ENCODE results near the gene UBAP1. TPM values are rescaled to one million over a fixed set of nuclear protein-coding genes. Genes with fewer than 3 reads are reported as not detected.
"Not testable (repeated sequence)": the region's sequence is repeated elsewhere in the genome, so short reads cannot be mapped to it uniquely, and the experiment has no call there.

UBAP1 gene
- polyA plus RNA-seq, 4 donors = 52.2 to 62.4 (median 56.1) TPM

DNA sequence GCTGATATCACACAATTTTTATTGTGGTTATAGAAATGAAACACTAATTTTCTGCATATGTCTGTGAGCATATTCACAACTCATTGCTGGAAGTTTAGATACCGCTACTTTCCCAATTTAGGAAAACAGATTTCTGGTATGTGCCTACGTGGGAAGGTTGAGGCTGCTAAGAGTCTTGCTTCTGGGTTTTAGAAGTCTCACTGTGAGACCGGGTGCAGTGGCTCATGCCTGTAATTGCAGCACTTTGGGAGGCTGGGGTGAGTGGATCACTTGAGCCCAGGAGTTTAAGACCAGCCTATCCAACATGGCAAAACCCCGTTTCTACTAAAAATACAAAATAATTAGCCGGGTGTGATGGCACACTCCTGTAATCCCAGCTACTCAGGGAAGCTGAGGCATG, 39.6 kb downstream of the UBAP1 start:
- no peak for DNase-seq (ENCODE audit: low read depth in 4 of 4, low spot score in 2 of 4)

DNA sequence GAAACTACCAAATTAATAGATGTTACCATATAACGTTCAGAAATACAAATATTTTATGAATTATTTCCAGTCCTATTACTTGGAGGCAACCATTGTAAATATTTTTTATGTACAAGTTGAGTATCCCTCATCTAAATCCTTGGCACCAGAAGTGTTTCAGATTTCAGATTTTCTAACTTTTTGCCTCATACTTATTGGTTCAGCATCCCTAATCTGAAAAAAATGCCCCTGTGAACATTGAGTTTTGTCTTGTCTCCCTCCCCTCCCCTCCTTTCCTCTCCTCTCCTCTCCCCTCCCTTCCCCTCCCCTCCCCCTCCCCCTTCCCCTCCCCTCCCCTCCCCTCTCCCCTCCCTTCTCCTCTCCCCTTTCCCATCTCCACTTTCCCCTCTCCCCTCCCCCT, 40.6 kb downstream of the UBAP1 start:
- DNase-seq (ENCODE audit: low read depth in 4 of 4, low spot score in 2 of 4) = no peak

DNA sequence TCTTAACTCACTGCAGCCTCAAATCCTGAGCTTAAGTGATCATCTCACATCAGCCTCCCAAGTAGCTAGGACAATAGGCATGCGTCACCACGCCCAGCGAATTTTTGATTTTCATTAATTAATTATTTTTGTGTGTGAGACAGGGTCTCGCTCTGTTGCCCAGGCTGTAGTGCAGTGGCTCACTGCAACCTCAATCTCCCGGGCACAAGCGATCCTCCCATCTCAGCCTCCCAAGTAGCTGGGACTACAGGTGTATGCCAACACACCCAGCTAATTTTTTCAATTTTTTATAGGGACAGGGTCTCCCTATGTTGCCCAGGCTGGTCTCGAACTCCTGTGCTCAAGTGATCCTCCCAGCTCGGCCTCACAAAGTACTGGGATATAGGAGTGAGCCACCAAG, 41.4 kb downstream of the UBAP1 start:
- DNase-seq (ENCODE audit: low read depth in 4 of 4, low spot score in 2 of 4) = no peak

GRCh38 chr9:34224349-34224748, 45.5 kb downstream of the UBAP1 start:
- DNase-seq (ENCODE audit: low read depth in 4 of 4, low spot score in 2 of 4) = no peak

DNA sequence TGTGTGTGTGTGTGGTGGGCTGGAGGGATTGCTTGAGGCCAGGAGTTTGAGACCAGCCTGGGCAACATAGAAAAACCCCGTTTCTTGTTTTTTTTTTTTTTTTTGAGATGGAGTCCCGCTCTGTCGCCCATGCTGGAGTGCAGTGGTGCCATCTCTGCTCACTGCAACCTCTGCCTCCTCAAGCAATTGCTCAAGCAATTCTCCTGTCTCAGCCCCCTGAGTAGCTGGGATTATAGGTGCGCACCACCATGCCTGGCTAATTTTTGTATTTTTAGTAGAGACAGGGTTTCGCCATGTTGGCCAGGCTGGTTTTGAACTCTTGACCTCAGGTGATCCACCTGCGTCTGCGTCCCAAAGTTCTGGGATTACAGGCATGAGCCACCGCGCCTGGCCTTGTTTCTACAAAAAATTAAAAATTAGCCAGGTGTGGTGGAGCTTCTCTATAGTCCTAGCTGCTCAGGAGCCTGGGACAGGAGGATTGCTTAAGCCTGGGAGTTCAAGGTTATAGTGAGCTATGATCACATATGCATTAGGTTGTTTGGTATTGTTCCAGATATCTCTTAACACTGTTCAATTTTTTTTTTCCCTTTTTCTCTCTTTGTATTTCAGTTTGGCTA, 47.4 kb downstream of the UBAP1 start:
- not testable (repeated sequence) for DNase-seq (ENCODE audit: low read depth in 4 of 4, low spot score in 2 of 4)

DNA sequence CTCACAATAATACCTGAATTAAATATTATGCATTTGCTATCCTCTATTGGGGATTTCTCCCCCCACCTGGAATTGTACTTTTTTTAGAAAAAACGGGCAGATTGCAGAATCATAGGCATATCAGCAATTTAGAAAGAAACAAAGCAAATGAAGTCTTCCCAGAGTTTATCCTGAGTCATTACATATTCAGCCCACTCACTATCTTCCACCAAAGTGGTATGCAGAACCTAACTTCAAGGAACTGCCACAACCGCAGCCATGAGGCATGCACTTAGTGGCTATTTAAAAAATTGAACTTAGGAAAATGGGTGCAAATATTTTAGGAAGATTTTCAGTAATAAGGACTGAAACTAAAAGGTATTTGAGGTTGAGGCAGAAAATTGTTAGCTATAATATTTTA, 48.6 kb downstream of the UBAP1 start:
- no peak for DNase-seq (ENCODE audit: low read depth in 4 of 4, low spot score in 2 of 4)

GRCh38 chr9:34230556-34230955, 51.7 kb downstream of the UBAP1 start:
- no peak for DNase-seq (ENCODE audit: low read depth in 4 of 4, low spot score in 2 of 4)

GRCh38 chr9:34232201-34232600, 53.4 kb downstream of the UBAP1 start:
- no peak for DNase-seq (ENCODE audit: low read depth in 4 of 4, low spot score in 2 of 4)

- no peak for DNase-seq (ENCODE audit: low read depth in 4 of 4, low spot score in 2 of 4)
Measured at GRCh38 chr9:34233672-34234071, 54.8 kb downstream of the UBAP1 start.

GRCh38 chr9:34237836-34238235, 59.0 kb downstream of the UBAP1 start:
- no peak for DNase-seq (ENCODE audit: low read depth in 4 of 4, low spot score in 2 of 4)

GRCh38 chr9:34240006-34240405, 61.2 kb downstream of the UBAP1 start:
- DNase-seq (ENCODE audit: low read depth in 4 of 4, low spot score in 2 of 4) = no peak

DNA sequence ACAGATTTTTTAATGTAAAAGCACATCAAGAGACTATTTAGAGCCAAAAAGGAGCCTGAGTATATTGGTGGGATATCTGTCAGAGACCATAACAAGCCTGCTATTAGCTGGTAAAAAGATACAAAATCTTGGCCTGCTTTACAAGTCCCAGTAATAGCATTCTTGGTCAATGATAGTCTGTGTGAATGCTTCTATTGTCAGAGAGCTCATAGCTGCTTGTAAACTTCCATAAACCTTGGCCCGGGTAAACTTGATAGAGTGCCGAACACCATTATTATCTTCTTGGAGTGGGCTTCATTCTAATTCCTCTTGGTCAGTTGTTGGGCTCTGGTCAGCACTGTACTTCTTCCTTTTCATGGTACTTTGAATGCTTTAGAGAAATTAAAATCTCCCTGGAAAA, 64.0 kb downstream of the UBAP1 start:
- no peak for DNase-seq (ENCODE audit: low read depth in 4 of 4, low spot score in 2 of 4)

DNA sequence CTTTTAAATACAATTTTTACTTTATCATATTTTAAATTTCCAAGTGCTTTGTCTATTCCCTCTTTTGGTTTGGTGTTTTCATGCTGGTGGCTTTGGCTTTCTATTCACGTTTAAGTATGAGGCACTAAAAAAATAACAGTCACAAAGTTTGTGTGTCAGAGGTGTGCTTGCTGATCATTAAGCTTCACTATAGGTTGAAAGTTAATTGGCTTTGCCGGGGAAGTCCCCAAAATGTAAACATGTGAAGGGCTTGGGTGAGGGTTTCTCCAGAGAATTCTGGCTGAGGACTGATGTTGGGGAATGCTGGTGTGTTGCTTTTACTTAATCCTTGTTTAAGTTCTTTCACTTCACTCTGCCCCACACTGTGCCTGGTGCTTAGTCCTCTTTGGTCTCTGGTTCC, 66.4 kb downstream of the UBAP1 start:
- DNase-seq (ENCODE audit: low read depth in 4 of 4, low spot score in 2 of 4) = not testable (repeated sequence)

- DNase-seq (ENCODE audit: low read depth in 4 of 4, low spot score in 2 of 4) = no peak
Measured at GRCh38 chr9:34246453-34246852, 67.6 kb downstream of the UBAP1 start.

DNA sequence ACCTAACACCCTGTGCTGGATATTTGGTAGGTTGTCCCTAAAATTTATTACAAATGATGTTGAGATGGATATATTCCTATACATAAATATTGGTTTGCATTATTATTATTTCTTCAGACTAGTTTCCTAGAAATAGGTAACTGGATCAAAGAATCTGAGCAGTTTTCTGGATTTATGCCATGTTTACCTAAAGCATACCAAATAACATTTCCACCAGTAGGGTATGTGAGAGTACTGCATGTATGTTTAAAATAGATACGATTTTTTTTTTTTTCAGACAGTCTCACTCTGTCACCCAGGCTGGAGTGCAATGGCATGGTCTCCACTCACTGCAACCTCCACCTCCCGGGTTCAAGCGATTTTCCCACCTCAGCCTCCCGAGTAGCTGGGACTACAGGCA, 68.9 kb downstream of the UBAP1 start:
- not testable (repeated sequence) for DNase-seq (ENCODE audit: low read depth in 4 of 4, low spot score in 2 of 4)

- no peak for DNase-seq (ENCODE audit: low read depth in 4 of 4, low spot score in 2 of 4)
Measured at GRCh38 chr9:34249274-34249673, 70.4 kb downstream of the UBAP1 start.

GRCh38 chr9:34250721-34251120, 71.9 kb downstream of the UBAP1 start:
- no peak for DNase-seq (ENCODE audit: low read depth in 4 of 4, low spot score in 2 of 4)

DNA sequence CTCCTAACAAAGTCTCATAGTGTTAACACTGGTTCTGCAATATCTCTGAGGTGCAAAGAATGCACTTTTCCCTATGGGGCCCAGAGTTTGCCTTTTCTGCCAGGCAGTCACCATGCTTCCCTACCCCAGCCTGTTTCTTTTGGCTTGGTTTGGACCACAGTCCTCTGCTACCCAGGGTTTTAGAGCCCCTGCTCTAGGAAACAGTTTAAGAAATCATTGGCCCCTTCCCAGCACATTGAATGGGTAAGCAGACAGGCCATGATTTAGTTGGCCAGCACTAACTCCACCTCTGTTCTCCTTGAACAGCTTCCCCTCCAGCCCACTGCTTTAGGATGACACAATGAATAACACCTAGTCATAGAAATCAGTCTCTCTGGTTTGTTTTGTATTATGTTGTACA, 73.2 kb downstream of the UBAP1 start:
- DNase-seq (ENCODE audit: low read depth in 4 of 4, low spot score in 2 of 4) = no peak

DNA sequence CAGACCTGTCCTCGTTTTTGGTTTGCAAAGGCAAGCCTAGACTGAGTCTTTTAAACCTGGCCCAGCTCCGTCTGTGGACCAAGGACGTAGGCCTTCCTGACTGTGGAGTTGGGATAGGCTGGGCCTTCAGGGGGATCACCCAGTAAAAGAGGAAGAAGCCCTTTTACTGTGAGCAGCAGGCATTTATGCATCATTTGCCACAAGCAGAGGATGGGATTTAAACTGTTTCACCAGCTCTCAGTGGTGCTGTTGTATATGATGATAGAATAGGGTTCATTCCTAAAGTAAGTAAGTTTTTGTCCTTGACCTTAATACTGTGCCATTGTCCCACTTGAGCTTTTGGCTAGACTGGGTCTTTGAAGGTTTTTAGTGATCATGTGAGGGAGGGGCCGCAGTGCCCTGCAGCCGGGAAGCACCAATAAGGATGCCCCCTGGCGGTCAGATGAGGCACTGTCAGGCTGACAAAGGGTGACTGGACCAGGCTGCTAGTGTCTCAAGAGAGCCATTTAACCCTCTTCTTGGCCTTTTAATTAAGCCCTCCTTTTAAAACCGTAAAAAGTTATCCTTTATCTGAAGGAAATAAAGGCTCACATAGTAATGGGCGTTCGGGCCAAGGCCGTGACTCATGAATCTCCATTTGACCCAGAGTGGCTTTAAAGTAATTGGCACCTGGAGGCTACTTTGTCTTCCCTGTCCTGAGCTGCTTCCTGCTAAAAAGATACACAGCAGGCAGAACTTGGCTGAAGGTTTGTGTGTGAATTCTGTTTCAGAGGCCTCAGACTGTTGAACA, 74.0 kb downstream of the UBAP1 start:
- peak in 3 of 4 donors; percentile 4 to 28 (median 11) for DNase-seq (ENCODE audit: low read depth in 4 of 4, low spot score in 2 of 4)

GRCh38 chr9:34253460-34253837, 74.6 kb downstream of the UBAP1 start:
- no peak for DNase-seq (ENCODE audit: low read depth in 4 of 4, low spot score in 2 of 4)

DNA sequence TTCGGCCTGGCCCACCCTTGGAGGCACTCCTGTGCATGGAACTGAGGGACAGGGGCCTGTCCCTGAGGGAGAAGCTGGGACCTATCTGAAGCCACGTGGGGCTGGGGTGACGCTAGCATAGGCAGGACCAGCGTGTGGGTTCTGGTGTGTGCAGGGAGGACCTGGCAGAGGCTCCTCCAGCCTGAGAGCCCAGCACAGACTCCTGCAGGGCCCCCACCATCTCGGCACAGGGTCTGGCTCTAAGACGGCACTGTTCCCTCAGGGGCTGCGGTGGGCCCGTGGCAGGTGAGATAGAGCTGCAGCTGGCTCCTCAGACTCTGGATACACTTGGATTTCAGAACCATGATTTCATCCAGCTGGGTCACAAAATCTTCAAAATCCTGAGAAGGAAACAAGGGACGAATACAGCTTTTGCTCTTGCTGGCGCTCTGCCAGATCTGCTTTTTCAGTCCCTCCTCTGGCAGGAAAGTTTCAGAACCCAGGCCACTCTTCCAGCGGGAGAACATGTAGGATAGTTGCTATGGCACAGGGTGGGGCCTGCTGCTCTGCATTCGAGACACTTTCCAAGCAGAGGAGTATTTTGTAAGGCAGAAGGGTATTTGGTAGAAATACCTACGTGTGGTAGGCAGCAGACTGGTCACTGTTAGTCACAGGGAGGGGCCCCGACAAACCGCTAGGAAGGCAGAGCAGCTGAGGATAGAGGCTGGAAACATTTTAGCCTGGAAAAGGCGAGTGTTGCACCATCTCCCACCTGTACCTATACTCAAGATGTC, 75.5 kb downstream of the UBAP1 start:
- DNase-seq (ENCODE audit: low read depth in 4 of 4, low spot score in 2 of 4) = no peak
